ENCODE data around the gene GATAD2B.
"Not testable (repeated sequence)": the region's sequence is repeated elsewhere in the genome, so short reads cannot be mapped to it uniquely, and the experiment has no call there.

Gene GATAD2B

DNA sequence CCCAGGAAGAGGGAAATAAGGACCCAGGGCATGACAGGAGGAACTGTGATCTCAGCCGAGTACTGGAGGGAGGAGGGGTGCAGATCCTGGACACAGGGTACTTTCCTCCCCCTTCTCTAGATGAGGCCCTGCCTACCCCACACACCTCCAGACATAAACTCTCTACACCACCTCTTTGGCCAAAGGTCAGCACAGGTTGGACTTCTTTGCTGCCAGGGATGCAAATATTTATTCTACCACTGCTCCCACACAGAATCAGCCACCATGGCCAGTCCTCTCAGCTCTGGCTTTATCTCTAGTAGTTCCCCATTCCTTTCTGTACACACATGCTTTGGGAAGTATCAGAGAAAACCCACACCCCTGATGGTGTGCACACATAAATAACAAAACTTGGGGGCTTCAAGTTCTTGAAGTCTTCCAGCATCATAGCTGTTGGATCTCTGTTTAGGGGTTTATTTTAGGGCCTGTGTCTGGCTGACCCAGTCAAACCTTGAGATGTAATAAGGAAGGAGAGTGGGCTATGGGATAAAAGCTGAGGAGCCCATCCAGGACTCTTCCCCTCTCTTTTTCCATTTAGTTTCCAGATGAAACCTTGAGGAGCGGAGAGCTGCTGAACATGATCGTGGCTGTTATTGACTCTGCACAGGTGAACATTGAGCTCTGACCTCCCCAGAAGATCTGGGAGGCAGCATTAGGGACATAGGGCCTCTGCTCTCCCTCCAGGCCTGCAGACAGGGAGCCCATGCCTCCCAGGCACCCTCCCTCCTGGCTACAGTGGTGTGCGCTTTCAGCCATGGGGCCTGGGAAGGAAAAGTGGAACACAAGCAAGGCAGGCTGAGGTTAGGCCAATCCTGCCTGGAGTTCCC is 154.2 kb downstream of the GATAD2B start:
- no peaks in the 10 kb centered on the region for H3K27me3 ChIP-seq (ENCODE audit: insufficient read depth, low read length)
- H3K4me1 ChIP-seq (ENCODE audit: insufficient read depth, low read length, severe bottlenecking) = no peaks in the 10 kb centered on the region
- H3K36me3 ChIP-seq (ENCODE audit: insufficient read depth, low read length) = peaks cover 87% of the 10 kb centered on the region
- H3K9me3 ChIP-seq (ENCODE audit: low read length) = no peaks in the 10 kb centered on the region
- no peaks in the 10 kb centered on the region for H3K79me2 ChIP-seq (ENCODE audit: insufficient read depth, low read length)
- no peaks in the 10 kb centered on the region for H3F3A ChIP-seq (ENCODE audit: insufficient read depth, low read length)
- no peak overlapping the region for H3K4me3 ChIP-seq (ENCODE audit: low read depth, low read length, poor library complexity, severe bottlenecking)
- no peak for TF ChIP-seq EZH2 (IDR thresholded peaks at IDR 0.05; ENCODE audit: borderline replicate concordance, low read length)
- TF ChIP-seq CTCF (IDR thresholded peaks at IDR 0.05; ENCODE audit: low read length) = no peak
- no peaks in the 10 kb centered on the region for H3K9me2 ChIP-seq (ENCODE audit: low read depth, low read length)
- H2AFZ ChIP-seq (ENCODE audit: low read length) = no peak overlapping the region
- H4K20me1 ChIP-seq (ENCODE audit: insufficient read depth, low read length) = no peaks in the 10 kb centered on the region
- H3K9ac ChIP-seq (ENCODE audit: low read length) = no peak overlapping the region
- no peak overlapping the region for H3K27ac ChIP-seq (ENCODE audit: low read depth, low read length, poor library complexity, severe bottlenecking)
- H3K4me2 ChIP-seq (ENCODE audit: low read length) = no peak overlapping the region

- Histone ChIP-seq H2AFZ (ENCODE audit: low read length) (no peak overlapping the region), H3K4me1 (ENCODE audit: insufficient read depth, low read length, severe bottlenecking) (no peaks in the 10 kb centered on the region), H3K36me3 (ENCODE audit: insufficient read depth, low read length) (peaks cover 87% of the 10 kb centered on the region), H3K4me3 (ENCODE audit: low read depth, low read length, poor library complexity, severe bottlenecking) (no peak overlapping the region), H3K9me2 (ENCODE audit: low read depth, low read length) (no peaks in the 10 kb centered on the region), H3F3A (ENCODE audit: insufficient read depth, low read length) (no peaks in the 10 kb centered on the region), H3K79me2 (ENCODE audit: insufficient read depth, low read length) (no peaks in the 10 kb centered on the region), H3K27ac (ENCODE audit: low read depth, low read length, poor library complexity, severe bottlenecking) (no peak overlapping the region), H3K27me3 (ENCODE audit: insufficient read depth, low read length) (no peaks in the 10 kb centered on the region), H4K20me1 (ENCODE audit: insufficient read depth, low read length) (no peaks in the 10 kb centered on the region), H3K4me2 (ENCODE audit: low read length) (no peak overlapping the region), H3K9me3 (ENCODE audit: low read length) (no peaks in the 10 kb centered on the region), H3K9ac (ENCODE audit: low read length) (no peak overlapping the region)
- TF ChIP-seq CTCF (IDR thresholded peaks at IDR 0.05; ENCODE audit: low read length) (no peak), EZH2 (IDR thresholded peaks at IDR 0.05; ENCODE audit: borderline replicate concordance, low read length) (no peak)
Observed at GRCh38 chr1:153767519-153767918, 155.3 kb downstream of the GATAD2B start.

- H3K4me1 ChIP-seq (ENCODE audit: insufficient read depth, low read length, severe bottlenecking); H3K27me3 ChIP-seq (ENCODE audit: insufficient read depth, low read length); H3K4me3 ChIP-seq (ENCODE audit: low read depth, low read length, poor library complexity, severe bottlenecking); H3K4me2 ChIP-seq (ENCODE audit: low read length); H3F3A ChIP-seq (ENCODE audit: insufficient read depth, low read length); H3K27ac ChIP-seq (ENCODE audit: low read depth, low read length, poor library complexity, severe bottlenecking); H3K9me3 ChIP-seq (ENCODE audit: low read length); H3K79me2 ChIP-seq (ENCODE audit: insufficient read depth, low read length); H4K20me1 ChIP-seq (ENCODE audit: insufficient read depth, low read length); H2AFZ ChIP-seq (ENCODE audit: low read length); H3K9me2 ChIP-seq (ENCODE audit: low read depth, low read length); H3K9ac ChIP-seq (ENCODE audit: low read length): not testable (repeated sequence)
- peaks cover 87% of the 10 kb centered on the region for H3K36me3 ChIP-seq (ENCODE audit: insufficient read depth, low read length)
Observed at GRCh38 chr1:153766663-153767062, 156.1 kb downstream of the GATAD2B start.

GRCh38 chr1:153764310-153764709 is 158.5 kb downstream of the GATAD2B start:
- no peaks in the 10 kb centered on the region for H3K4me1 ChIP-seq (ENCODE audit: insufficient read depth, low read length, severe bottlenecking)
- H3K9ac ChIP-seq (ENCODE audit: low read length) = no peak overlapping the region
- H3K27ac ChIP-seq (ENCODE audit: low read depth, low read length, poor library complexity, severe bottlenecking) = no peak overlapping the region

More at GRCh38 chr1:153764310-153764709, 158.5 kb downstream of the GATAD2B start:
- no peaks in the 10 kb centered on the region for H3K9me2 ChIP-seq (ENCODE audit: low read depth, low read length)
- peaks cover 85% of the 10 kb centered on the region for H3K36me3 ChIP-seq (ENCODE audit: insufficient read depth, low read length)
- no peak for TF ChIP-seq CTCF (IDR thresholded peaks at IDR 0.05; ENCODE audit: low read length)
- TF ChIP-seq EZH2 (IDR thresholded peaks at IDR 0.05; ENCODE audit: borderline replicate concordance, low read length) = no peak
- H3K9me3 ChIP-seq (ENCODE audit: low read length) = no peaks in the 10 kb centered on the region
- no peaks in the 10 kb centered on the region for H3K27me3 ChIP-seq (ENCODE audit: insufficient read depth, low read length)
- no peaks in the 10 kb centered on the region for H3K79me2 ChIP-seq (ENCODE audit: insufficient read depth, low read length)
- no peaks in the 10 kb centered on the region for H4K20me1 ChIP-seq (ENCODE audit: insufficient read depth, low read length)
- no peak overlapping the region for H3K4me3 ChIP-seq (ENCODE audit: low read depth, low read length, poor library complexity, severe bottlenecking)
- H3K4me2 ChIP-seq (ENCODE audit: low read length) = no peak overlapping the region
- H3F3A ChIP-seq (ENCODE audit: insufficient read depth, low read length) = no peaks in the 10 kb centered on the region
- H2AFZ ChIP-seq (ENCODE audit: low read length) = no peak overlapping the region

All from OCI-LY1 (cell line).